Central memory CD8-positive, alpha-beta T cell (primary cell): Measurements from ENCODE around the gene SRP19.
"Not testable (repeated sequence)": the region's sequence is repeated elsewhere in the genome, so short reads cannot be mapped to it uniquely, and the experiment has no call there.

Source experiments
- ATAC-seq: fragments of 150-1000 bp; cut with Tn5 transposase; replicated peaks from 2 replicates; pipeline ENCODE4 v1.10.0; 2022; ENCODE audit warnings: mild to moderate bottlenecking, moderate FRiP score, moderate number of reproducible peaks; ENCODE audit not compliant: poor library complexity, severe bottlenecking; ENCODE audit errors: extremely low read depth
- DNase-seq, 2 donors: peaks; one replicate each; pipeline ENCODE4 v3.0.0; 2021; ENCODE audit warnings: low spot score in 2 of 2
- H3K27ac Mint-ChIP-seq: one replicate; pipeline ENCODE4 v1.8.0; 2022; ENCODE audit warnings: low read depth, mild to moderate bottlenecking, moderate library complexity, mixed read lengths
- H3K27me3 Mint-ChIP-seq: one replicate; pipeline ENCODE4 v1.8.0; 2022; ENCODE audit warnings: mixed read lengths
- H3K36me3 Mint-ChIP-seq: one replicate; pipeline ENCODE4 v1.8.0; 2022; ENCODE audit warnings: mild to moderate bottlenecking, moderate library complexity, mixed read lengths; ENCODE audit not compliant: insufficient read depth
- H3K4me1 Mint-ChIP-seq: one replicate; pipeline ENCODE4 v1.8.0; 2022; ENCODE audit warnings: mixed read lengths
- H3K4me3 Mint-ChIP-seq: one replicate; pipeline ENCODE4 v1.8.0; 2022; ENCODE audit warnings: mild to moderate bottlenecking, moderate library complexity, mixed read lengths
- H3K9me3 Mint-ChIP-seq: one replicate; pipeline ENCODE4 v1.8.0; 2022; ENCODE audit warnings: mixed read lengths

The SRP19 gene

DNA sequence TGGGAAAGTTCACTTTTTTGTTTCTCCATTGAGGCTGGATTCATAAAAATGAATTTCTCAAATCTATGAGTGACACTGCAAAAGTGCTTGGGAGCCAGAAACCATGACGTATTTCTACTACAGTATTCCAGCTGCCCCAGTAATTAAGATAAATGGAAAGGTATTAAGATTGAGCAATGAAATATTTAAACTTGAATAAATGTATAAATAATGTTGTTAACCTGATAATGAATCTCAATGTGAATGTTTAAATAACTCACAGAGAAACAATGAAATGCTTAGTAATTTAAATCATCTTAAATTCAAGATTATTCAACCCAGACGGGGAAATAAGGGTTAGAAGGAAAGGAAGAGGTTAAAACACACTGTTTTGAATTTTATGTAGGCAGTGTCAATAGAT is 11.2 kb upstream of the SRP19 start:
- Mint-ChIP-seq H3K4me1 (peaks cover 7% of the 10 kb centered on the region), H3K27me3 (peaks cover 16% of the 10 kb centered on the region), H3K9me3 (peaks cover 4% of the 10 kb centered on the region), H3K4me3 (no peak overlapping the region), H3K27ac (no peak overlapping the region), H3K36me3 (no peaks in the 10 kb centered on the region)
- DNase-seq = no peak
- no peak for ATAC-seq

DNA sequence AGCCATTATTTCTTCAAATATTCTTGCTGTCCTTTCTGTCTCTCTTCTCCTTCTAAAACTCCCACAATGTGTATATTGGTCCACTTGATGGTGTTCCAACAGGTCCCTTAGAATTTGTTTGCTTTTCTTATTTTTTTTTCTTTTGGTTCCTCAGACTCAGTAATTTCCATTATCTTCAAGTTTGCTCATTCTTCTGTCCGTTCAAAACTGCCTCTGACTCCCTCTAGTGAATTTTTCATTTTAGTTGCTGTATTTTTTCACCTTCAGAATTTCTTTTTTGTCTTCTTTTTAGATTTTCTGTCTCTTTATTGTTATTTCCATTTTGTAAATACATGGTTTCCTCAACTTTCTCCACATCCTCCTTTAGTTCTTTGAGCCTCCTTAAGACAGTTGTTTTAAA is 6.4 kb upstream of the SRP19 start:
- Mint-ChIP-seq H3K4me1 (no peaks in the 10 kb centered on the region), H3K9me3 (peaks cover 6% of the 10 kb centered on the region), H3K4me3 (no peak overlapping the region), H3K27me3 (peaks cover 47% of the 10 kb centered on the region), H3K27ac (no peak overlapping the region), H3K36me3 (no peaks in the 10 kb centered on the region)
- no peak for ATAC-seq
- no peak for DNase-seq

DNA sequence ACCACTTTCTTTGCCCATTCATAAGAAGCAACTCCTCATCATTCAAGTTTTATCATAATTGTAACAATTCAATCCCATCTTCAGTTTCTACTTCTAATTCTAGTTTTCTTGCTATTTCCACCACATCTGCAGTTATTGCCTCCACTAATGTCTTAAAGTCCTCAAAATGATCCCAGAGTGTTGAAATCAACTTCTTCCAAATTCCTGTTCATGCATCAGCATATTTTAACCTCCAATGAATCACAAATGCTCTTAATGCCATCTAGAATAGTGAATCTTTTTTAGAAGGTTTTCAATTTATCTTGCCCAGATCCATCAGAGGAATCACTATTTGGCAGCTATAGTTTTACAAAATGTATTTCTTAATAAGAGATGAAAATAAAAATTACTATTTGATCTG is 3.2 kb upstream of the SRP19 start:
- Mint-ChIP-seq H3K4me1 (peaks cover 12% of the 10 kb centered on the region), H3K36me3 (peaks cover 8% of the 10 kb centered on the region), H3K4me3 (no peak overlapping the region), H3K27ac (no peak overlapping the region), H3K9me3 (peaks cover 6% of the 10 kb centered on the region), H3K27me3 (peaks cover 47% of the 10 kb centered on the region)
- ATAC-seq = no peak
- DNase-seq = no peak

DNA sequence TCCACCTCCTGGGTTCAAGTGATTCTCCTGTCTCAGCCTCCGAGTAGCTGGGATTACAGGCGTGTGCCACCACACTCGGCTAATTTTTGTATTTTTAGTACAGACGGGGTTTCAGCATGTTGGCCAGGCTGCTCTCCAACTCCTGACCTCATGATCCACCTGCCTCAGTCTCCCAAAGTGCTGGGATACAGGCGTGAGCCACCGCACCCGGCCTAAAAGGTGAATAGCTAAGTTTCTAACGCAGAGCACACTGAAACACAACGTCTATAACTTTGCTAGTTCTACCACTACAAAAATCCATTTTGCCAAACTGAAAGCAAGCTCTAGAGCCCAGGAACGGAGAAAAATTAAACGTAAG is 537 bp upstream of the SRP19 start:
- Mint-ChIP-seq H3K36me3 (peaks cover 19% of the 10 kb centered on the region), H3K4me1 (peaks cover 21% of the 10 kb centered on the region)

DNA sequence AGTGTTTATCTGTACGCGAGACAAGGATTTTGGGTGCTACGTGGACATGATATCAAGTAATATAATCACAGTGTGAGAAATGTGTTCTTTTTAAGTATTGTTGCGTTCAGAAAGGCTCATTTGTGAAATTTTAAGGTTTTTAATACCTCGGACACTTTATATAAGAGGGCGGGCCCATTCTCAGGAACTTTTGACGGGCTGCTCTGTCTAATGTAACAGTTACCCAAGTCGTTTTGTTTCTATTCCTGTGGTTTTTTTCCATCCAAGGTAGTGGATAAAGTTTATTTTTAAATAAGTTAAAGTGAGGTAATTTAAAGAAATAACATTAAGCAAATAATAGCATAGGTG is 525 bp downstream of the SRP19 start:
- H3K4me3 Mint-ChIP-seq = peak overlapping the region; percentile 91
- no peak for ATAC-seq
- peaks cover 21% of the 10 kb centered on the region for H3K4me1 Mint-ChIP-seq
- no peak for DNase-seq
- H3K27ac Mint-ChIP-seq = peak overlapping the region; percentile 94
- no peaks in the 10 kb centered on the region for H3K9me3 Mint-ChIP-seq
- peaks cover 14% of the 10 kb centered on the region for H3K27me3 Mint-ChIP-seq
- H3K36me3 Mint-ChIP-seq = peaks cover 30% of the 10 kb centered on the region

More for the DNA sequence above, 537 bp upstream of the SRP19 start:
- not testable (repeated sequence) for H3K9me3 Mint-ChIP-seq, ATAC-seq, DNase-seq
- Mint-ChIP-seq H3K27ac (peak overlapping the region; percentile 94), H3K4me3 (peak overlapping the region; percentile 91), H3K27me3 (peaks cover 24% of the 10 kb centered on the region)

DNA sequence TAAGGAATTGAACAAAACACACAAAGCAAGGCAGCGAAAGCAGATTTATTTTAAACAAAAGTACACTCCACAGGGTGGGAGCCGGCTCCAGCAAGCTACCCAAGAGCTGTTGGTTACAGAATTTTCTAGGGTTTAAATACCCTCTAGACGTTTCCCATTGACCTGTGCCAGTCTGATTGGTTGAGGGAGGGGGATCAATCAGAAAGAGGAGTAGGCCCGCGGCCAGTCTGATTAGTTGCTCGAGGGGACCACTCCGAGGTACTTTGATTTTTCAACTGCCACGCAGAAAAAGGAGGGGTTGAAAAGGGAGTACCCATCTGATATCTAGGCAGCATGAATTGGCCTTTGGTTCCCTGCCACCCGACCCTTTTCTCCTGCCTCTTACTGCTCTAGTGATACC is 998 bp downstream of the SRP19 start:
- Mint-ChIP-seq H3K27me3 (peaks cover 12% of the 10 kb centered on the region), H3K4me3 (peak overlapping the region; percentile 91), H3K9me3 (no peaks in the 10 kb centered on the region), H3K36me3 (peaks cover 35% of the 10 kb centered on the region), H3K27ac (peak overlapping the region; percentile 94), H3K4me1 (peaks cover 21% of the 10 kb centered on the region)
- ATAC-seq = no peak
- DNase-seq = no peak

DNA sequence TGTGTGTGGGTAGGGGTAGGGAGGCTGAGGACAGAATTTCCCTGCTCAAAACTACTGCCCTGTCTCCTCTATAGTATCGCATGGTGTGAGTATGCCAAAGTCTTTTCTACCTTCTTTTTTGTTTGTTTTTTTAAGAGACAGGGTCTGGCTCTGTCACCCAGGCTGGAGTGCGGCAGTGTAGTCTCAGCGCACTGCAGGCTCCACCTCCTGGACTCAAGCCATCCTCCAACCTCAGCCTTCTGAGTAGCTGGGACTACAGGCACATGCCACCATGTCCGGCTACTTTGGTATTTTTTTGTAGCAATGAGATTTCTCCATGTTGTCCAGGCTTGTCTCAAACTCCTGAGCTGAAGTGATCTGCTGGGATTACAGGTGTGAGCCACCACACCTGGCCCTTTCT is 2.5 kb downstream of the SRP19 start:
- peaks cover 46% of the 10 kb centered on the region for H3K36me3 Mint-ChIP-seq
- peaks cover 21% of the 10 kb centered on the region for H3K4me1 Mint-ChIP-seq
- ATAC-seq (no peak), DNase-seq (no peak)
- no peaks in the 10 kb centered on the region for H3K9me3 Mint-ChIP-seq
- no peaks in the 10 kb centered on the region for H3K27me3 Mint-ChIP-seq
- H3K27ac Mint-ChIP-seq = peak overlapping the region; percentile 73
- H3K4me3 Mint-ChIP-seq = peak overlapping the region; percentile 91

DNA sequence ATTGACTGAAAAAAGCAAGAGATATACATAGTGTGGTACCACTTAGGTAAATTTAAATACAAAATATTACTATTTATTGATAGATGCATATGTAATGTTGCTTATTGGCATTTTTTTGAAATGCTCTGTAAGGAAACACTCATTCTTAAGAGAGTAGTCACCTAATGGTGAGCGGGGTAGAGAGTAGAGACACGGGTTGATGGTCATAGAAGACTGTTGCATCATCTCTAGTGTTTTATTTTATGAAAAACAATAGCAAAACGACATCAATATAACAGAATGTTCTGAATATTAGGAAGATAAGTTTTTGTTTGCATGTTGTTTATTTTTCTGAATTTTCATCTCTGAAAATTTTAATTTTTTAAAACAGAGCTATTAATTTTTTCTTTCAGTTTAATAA is 4.0 kb downstream of the SRP19 start:
- DNase-seq (no peak), ATAC-seq (no peak)
- H3K27me3 Mint-ChIP-seq = no peaks in the 10 kb centered on the region
- H3K36me3 Mint-ChIP-seq = peaks cover 53% of the 10 kb centered on the region
- H3K4me1 Mint-ChIP-seq = peaks cover 21% of the 10 kb centered on the region
- no peak overlapping the region for H3K27ac Mint-ChIP-seq
- H3K9me3 Mint-ChIP-seq = no peaks in the 10 kb centered on the region
- H3K4me3 Mint-ChIP-seq = no peak overlapping the region

DNA sequence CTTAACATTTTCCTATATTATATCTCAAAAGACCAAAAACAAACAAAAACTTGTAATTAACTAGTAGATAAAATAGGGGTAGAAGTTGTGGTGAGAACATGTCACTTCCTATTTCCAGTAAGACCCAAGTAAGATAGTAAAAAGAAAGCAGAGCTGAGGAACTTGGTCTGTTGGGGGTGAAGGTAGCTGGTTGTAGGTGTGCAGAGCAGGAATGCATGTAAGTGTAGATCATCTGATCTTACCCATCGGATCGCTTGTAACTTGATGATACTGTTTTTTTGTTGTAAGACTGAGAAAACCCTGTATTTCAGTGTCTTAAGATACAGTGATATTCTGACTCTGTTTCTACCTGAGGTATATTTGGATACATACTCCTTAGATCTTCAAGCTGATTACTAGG is 5.7 kb downstream of the SRP19 start:
- DNase-seq = no peak
- Mint-ChIP-seq H3K27me3 (no peaks in the 10 kb centered on the region), H3K4me3 (no peak overlapping the region), H3K9me3 (no peaks in the 10 kb centered on the region), H3K27ac (peak overlapping the region; percentile 64), H3K36me3 (peaks cover 53% of the 10 kb centered on the region), H3K4me1 (peaks cover 16% of the 10 kb centered on the region)
- ATAC-seq = no peak

DNA sequence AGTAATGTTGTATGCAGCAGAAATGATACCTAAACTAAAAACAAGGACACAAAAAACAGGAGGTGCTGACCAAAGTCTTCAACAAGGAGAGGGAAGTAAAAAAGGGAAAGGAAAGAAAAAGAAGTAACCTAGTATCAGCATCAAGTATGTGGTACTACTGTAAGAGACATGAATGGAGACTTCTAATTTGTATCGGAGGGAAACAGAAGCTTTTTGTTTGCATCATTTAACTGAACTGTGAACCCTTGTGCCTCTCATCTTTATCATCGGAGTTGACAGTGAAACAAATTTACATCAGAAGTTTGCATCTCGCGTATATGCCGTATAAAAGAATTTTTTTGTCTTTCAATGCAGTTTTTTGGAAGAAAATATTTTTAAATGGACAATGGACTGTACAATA is 6.3 kb downstream of the SRP19 start:
- DNase-seq = no peak
- no peaks in the 10 kb centered on the region for H3K27me3 Mint-ChIP-seq
- H3K27ac Mint-ChIP-seq = peak overlapping the region; percentile 1
- ATAC-seq = no peak
- H3K36me3 Mint-ChIP-seq = peaks cover 56% of the 10 kb centered on the region
- H3K9me3 Mint-ChIP-seq = no peaks in the 10 kb centered on the region
- no peak overlapping the region for H3K4me3 Mint-ChIP-seq
- peaks cover 15% of the 10 kb centered on the region for H3K4me1 Mint-ChIP-seq

DNA sequence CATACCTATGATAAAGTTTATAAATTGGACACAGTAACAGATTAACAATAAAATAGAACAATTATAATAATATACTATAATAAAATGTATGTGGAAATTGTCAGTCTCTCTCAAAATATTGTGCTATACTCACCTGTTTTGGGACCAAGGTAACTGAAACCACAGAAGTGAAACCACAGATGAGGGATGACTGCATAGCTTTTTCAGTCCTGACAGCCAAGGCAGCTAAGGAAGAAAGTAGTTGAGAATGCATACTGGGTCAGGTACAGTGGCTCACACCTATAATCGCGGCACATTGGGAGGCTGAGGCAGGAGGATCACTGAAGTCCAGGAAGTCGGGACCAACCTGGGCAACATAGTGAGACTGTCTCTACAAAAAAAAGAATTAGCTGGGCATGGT is 8.9 kb downstream of the SRP19 start:
- H3K4me1 Mint-ChIP-seq = peaks cover 10% of the 10 kb centered on the region
- H3K4me3 Mint-ChIP-seq = no peak overlapping the region
- no peaks in the 10 kb centered on the region for H3K9me3 Mint-ChIP-seq
- no peak for ATAC-seq
- H3K36me3 Mint-ChIP-seq = peaks cover 56% of the 10 kb centered on the region
- no peaks in the 10 kb centered on the region for H3K27me3 Mint-ChIP-seq
- H3K27ac Mint-ChIP-seq = no peak overlapping the region
- DNase-seq = no peak

DNA sequence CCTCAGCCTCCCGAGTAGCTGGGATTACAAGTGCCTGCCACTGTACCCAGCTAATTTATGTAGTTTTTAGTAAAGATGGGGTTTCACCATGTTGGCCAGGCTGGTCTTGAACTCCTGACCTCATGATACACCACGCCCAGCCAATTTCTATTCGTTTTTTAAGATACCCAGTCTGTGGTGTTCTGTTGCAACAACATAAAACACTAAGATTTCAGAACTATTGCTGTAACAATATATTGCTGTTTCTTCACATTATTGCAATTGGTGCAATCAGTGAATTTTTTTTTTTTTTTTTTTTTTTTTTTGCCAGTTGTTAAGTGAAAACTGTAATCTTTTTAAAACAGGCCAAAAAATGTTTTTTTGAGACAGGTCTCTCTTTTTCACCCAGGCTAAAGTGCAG is 9.9 kb downstream of the SRP19 start:
- no peak for ATAC-seq
- no peak for DNase-seq
- no peak overlapping the region for H3K27ac Mint-ChIP-seq
- H3K36me3 Mint-ChIP-seq = peaks cover 56% of the 10 kb centered on the region
- peaks cover 10% of the 10 kb centered on the region for H3K4me1 Mint-ChIP-seq
- no peaks in the 10 kb centered on the region for H3K27me3 Mint-ChIP-seq
- no peak overlapping the region for H3K4me3 Mint-ChIP-seq
- H3K9me3 Mint-ChIP-seq = no peaks in the 10 kb centered on the region

DNA sequence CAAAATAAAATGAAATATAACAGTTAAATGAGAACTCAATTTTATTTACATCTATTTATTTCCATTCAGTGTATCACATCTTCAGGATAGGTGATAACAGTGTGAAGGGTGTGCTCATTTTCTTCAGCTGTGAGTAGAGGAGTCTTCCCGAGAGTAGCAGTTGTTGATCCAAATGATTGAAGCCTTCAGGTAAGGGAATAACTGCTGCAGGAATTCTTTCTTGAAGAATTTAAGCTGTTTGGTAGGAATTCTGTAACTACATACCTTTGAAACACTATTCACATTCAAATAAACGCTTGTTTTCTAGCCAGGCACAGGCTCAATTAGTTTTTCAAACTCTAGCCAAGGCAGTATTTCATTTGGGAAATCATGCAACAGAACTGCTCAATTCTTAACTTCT is 15.3 kb downstream of the SRP19 start:
- no peak overlapping the region for H3K4me3 Mint-ChIP-seq

DNA sequence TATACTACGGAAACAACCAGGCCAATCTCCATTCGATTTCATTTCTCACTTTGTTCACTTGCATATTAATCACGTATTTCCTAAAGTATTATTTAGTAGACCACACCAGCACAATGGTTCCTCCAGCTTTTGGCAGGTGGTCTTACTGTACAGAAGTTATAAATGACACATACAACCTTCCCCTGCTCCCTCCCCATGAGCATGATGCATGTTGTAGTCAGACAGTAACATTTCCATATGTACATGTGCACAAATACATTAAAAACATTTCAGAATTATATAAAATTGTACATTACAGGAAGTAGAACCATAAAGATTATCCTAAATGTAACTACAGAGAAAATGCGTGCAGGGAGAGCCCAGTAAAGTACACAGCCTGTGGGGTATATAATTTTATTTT is 17.0 kb downstream of the SRP19 start:
- H3K36me3 Mint-ChIP-seq = peaks cover 36% of the 10 kb centered on the region
- ATAC-seq = no peak
- DNase-seq = no peak
- H3K27me3 Mint-ChIP-seq = no peaks in the 10 kb centered on the region
- H3K27ac Mint-ChIP-seq = peak overlapping the region; percentile 79
- H3K4me3 Mint-ChIP-seq = no peak overlapping the region
- peaks cover 30% of the 10 kb centered on the region for H3K4me1 Mint-ChIP-seq
- no peaks in the 10 kb centered on the region for H3K9me3 Mint-ChIP-seq

More for the DNA sequence above, 15.3 kb downstream of the SRP19 start:
- Mint-ChIP-seq H3K27me3 (no peaks in the 10 kb centered on the region), H3K36me3 (peaks cover 41% of the 10 kb centered on the region), H3K4me1 (peaks cover 34% of the 10 kb centered on the region), H3K27ac (no peak overlapping the region), H3K9me3 (no peaks in the 10 kb centered on the region)
- DNase-seq (no peak), ATAC-seq (no peak)
